GM21717 (cell line): Measurements from ENCODE around the gene AFTPH.

ENCODE experiments used
- ATAC-seq: cut with Tn5 transposase; IDR thresholded peaks from one replicate; pipeline ENCODE4 v1.9.1; 2021; ENCODE audit warnings: mild to moderate bottlenecking, moderate library complexity; ENCODE audit not compliant: unreplicated experiment

AFTPH gene

GRCh38 chr2:64540615-64541014 lies 16.5 kb downstream of the AFTPH start:
- no peak for ATAC-seq

GRCh38 chr2:64541547-64541946 lies 17.4 kb downstream of the AFTPH start:
- ATAC-seq: no peak

GRCh38 chr2:64542071-64543007 lies 18.2 kb downstream of the AFTPH start:
- no peak for ATAC-seq

- ATAC-seq: no peak
Measured at GRCh38 chr2:64543008-64543697, 19.0 kb downstream of the AFTPH start.

- no peak for ATAC-seq
Measured at GRCh38 chr2:64548761-64549160, 24.6 kb downstream of the AFTPH start.

- ATAC-seq: no peak
Measured at GRCh38 chr2:64550042-64550441, 25.9 kb downstream of the AFTPH start.

GRCh38 chr2:64551851-64552250 lies 27.7 kb downstream of the AFTPH start:
- ATAC-seq: no peak

- no peak for ATAC-seq
Measured at GRCh38 chr2:64554117-64554516, 30.0 kb downstream of the AFTPH start.

- ATAC-seq: no peak
Measured at GRCh38 chr2:64558445-64559081, 34.4 kb downstream of the AFTPH start.

- no peak for ATAC-seq
Measured at GRCh38 chr2:64562148-64562784, 38.1 kb downstream of the AFTPH start.

GRCh38 chr2:64563436-64563938 lies 39.4 kb downstream of the AFTPH start:
- ATAC-seq: no peak

GRCh38 chr2:64565949-64566710 lies 42.0 kb downstream of the AFTPH start:
- ATAC-seq: no peak

GRCh38 chr2:64567473-64567872 lies 43.3 kb downstream of the AFTPH start:
- ATAC-seq: no peak

- ATAC-seq: no peak
Measured at GRCh38 chr2:64568836-64569235, 44.7 kb downstream of the AFTPH start.

GRCh38 chr2:64574871-64575270 lies 50.7 kb downstream of the AFTPH start:
- ATAC-seq: no peak

- no peak for ATAC-seq
Measured at GRCh38 chr2:64581018-64581417, 56.9 kb downstream of the AFTPH start.

GRCh38 chr2:64581777-64582539 lies 57.8 kb downstream of the AFTPH start:
- ATAC-seq: no peak

- peak; percentile 87 for ATAC-seq
Measured at GRCh38 chr2:64582774-64583340, 58.7 kb downstream of the AFTPH start.

GRCh38 chr2:64586054-64586453 lies 61.9 kb downstream of the AFTPH start:
- no peak for ATAC-seq
